ENCODE data around the gene ARHGEF39.

DNA sequence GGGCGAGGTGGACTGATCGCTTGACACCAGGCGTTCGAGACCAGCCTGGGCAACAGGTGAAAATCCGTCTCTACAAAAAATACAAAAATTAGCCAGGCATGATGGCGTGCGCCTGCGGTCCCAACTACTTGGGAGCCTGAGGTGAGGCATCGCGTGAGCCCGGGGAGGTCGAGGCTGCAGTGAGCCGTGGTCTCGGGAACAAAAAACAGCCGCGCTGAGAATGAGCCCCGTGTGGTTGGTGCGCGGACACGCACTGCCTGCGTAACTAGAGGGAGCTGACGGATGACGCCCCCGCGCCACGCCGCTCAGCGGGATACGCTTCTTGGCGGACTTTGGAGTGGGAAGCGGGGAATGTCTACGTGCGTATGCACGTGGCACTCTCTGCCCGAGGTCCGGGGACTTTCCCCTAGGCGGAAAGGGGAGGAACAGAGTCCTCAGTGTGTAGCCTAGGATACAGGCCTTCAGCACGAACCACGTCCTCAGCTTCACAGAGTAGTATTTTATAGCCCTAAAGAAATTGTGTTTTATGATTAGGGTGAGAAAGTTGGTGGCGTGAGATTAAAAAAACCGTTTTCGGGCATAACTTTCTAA is 7.4 kb downstream of the ARHGEF39 start, which contains the start of gene RMRP:
- TF ChIP-seq CTCF (IDR thresholded peaks at IDR 0.05; ENCODE audit: poor library complexity) (no peak), EZH2 (IDR thresholded peaks at IDR 0.05; ENCODE audit: borderline replicate concordance) (no peak), EZH2phosphoT487 (IDR thresholded peaks at IDR 0.05; ENCODE audit: low read depth, severe bottlenecking, unreplicated experiment) (no peak)

Measured in hepatocyte (in vitro differentiated cells).